Measurements from ENCODE around the gene TPK1. TPM values are rescaled to one million over a fixed set of nuclear protein-coding genes. Genes with fewer than 3 reads are reported as not detected.

Gene TPK1
- total RNA-seq, 1 donor from 2014 or later, result 2.2 TPM

DNA sequence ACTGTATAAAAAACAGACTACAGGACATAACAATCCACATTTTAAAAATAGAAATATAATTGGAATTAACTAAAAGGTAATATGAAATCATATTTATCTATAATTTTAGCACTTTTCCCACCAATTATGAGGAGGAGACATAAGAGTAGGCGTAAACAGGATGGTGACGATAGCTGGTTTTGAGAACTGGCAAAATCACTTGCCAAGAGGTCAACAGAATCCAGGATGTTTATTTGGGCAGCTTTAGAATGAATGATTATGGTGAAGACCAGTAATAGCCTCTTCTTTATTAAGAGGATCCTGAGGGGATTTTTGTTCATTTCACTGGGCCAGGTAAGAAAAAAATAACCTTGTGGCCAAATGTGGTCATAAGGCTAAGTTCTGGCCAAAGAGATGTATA lies 67.2 kb downstream of the TPK1 start:
- H3K36me3 Mint-ChIP-seq (ENCODE audit: low read depth, unreplicated experiment), result no peaks in the 10 kb centered on the region

GRCh38 chr7:144763291-144763690 lies 72.6 kb downstream of the TPK1 start:
- H3K9me3 ChIP-seq (ENCODE audit: insufficient read depth, low read depth, low read length), result no peaks in the 10 kb centered on the region
- no peaks in the 10 kb centered on the region for H3K4me1 ChIP-seq (ENCODE audit: insufficient read depth, low read length)
- FAIRE-seq, result no peak
- no peak overlapping the region for H2AFZ ChIP-seq (ENCODE audit: low read depth, low read length)
- no peak overlapping the region for H3K4me3 ChIP-seq (ENCODE audit: insufficient read depth, low read depth, low read length)
- TF ChIP-seq, protein P1, sequence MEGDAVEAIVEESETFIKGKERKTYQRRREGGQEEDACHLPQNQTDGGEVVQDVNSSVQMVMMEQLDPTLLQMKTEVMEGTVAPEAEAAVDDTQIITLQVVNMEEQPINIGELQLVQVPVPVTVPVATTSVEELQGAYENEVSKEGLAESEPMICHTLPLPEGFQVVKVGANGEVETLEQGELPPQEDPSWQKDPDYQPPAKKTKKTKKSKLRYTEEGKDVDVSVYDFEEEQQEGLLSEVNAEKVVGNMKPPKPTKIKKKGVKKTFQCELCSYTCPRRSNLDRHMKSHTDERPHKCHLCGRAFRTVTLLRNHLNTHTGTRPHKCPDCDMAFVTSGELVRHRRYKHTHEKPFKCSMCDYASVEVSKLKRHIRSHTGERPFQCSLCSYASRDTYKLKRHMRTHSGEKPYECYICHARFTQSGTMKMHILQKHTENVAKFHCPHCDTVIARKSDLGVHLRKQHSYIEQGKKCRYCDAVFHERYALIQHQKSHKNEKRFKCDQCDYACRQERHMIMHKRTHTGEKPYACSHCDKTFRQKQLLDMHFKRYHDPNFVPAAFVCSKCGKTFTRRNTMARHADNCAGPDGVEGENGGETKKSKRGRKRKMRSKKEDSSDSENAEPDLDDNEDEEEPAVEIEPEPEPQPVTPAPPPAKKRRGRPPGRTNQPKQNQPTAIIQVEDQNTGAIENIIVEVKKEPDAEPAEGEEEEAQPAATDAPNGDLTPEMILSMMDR (IDR thresholded peaks at IDR 0.05; ENCODE audit: insufficient read depth, low read depth, low read length), result no peak
- no peak for TF ChIP-seq EZH2 (IDR thresholded peaks at IDR 0.05; ENCODE audit: insufficient read depth, low read length)
- no peak overlapping the region for H3K4me3 Mint-ChIP-seq (ENCODE audit: unreplicated experiment)
- no peak for DNase-seq (ENCODE audit: low read depth)
- H3K27me3 Mint-ChIP-seq (ENCODE audit: low read depth, unreplicated experiment), result no peaks in the 10 kb centered on the region
- no peaks in the 10 kb centered on the region for H3K79me2 ChIP-seq (ENCODE audit: insufficient read depth, low read length)
- H3K4me1 Mint-ChIP-seq (ENCODE audit: low read depth, unreplicated experiment), result no peaks in the 10 kb centered on the region
- H3K36me3 Mint-ChIP-seq (ENCODE audit: low read depth, unreplicated experiment), result no peaks in the 10 kb centered on the region
- no peaks in the 10 kb centered on the region for H3K36me3 ChIP-seq (ENCODE audit: insufficient read depth, low read length)
- H3K4me2 ChIP-seq (ENCODE audit: low read length), result no peak overlapping the region
- no peaks in the 10 kb centered on the region for H4K20me1 ChIP-seq (ENCODE audit: insufficient read depth, low read length)
- H3K9ac ChIP-seq (ENCODE audit: low read length), result no peak overlapping the region
- H3K9me3 Mint-ChIP-seq (ENCODE audit: unreplicated experiment), result no peaks in the 10 kb centered on the region
- no peaks in the 10 kb centered on the region for H3K27me3 ChIP-seq (ENCODE audit: insufficient read depth, low read length)
- H3K27ac ChIP-seq (ENCODE audit: low read depth, low read length), result no peak overlapping the region
- H3K27ac Mint-ChIP-seq (ENCODE audit: unreplicated experiment), result no peak overlapping the region

More for the DNA sequence above, 67.2 kb downstream of the TPK1 start:
- Histone ChIP-seq H3K4me3 (ENCODE audit: insufficient read depth, low read depth, low read length) (no peak overlapping the region), H3K27me3 (ENCODE audit: insufficient read depth, low read length) (no peaks in the 10 kb centered on the region), H4K20me1 (ENCODE audit: insufficient read depth, low read length) (no peaks in the 10 kb centered on the region), H3K27ac (ENCODE audit: low read depth, low read length) (no peak overlapping the region), H3K36me3 (ENCODE audit: insufficient read depth, low read length) (no peaks in the 10 kb centered on the region), H3K79me2 (ENCODE audit: insufficient read depth, low read length) (no peaks in the 10 kb centered on the region), H2AFZ (ENCODE audit: low read depth, low read length) (no peak overlapping the region), H3K4me2 (ENCODE audit: low read length) (no peak overlapping the region), H3K9ac (ENCODE audit: low read length) (no peak overlapping the region), H3K9me3 (ENCODE audit: insufficient read depth, low read depth, low read length) (no peaks in the 10 kb centered on the region), H3K4me1 (ENCODE audit: insufficient read depth, low read length) (no peaks in the 10 kb centered on the region)
- no peaks in the 10 kb centered on the region for H3K4me1 Mint-ChIP-seq (ENCODE audit: low read depth, unreplicated experiment)
- H3K4me3 Mint-ChIP-seq (ENCODE audit: unreplicated experiment), result no peak overlapping the region
- H3K9me3 Mint-ChIP-seq (ENCODE audit: unreplicated experiment), result no peaks in the 10 kb centered on the region
- TF ChIP-seq EZH2 (IDR thresholded peaks at IDR 0.05; ENCODE audit: insufficient read depth, low read length), result no peak
- TF ChIP-seq, protein P1 (IDR thresholded peaks at IDR 0.05; ENCODE audit: insufficient read depth, low read depth, low read length), result no peak
- no peak overlapping the region for H3K27ac Mint-ChIP-seq (ENCODE audit: unreplicated experiment)
- H3K27me3 Mint-ChIP-seq (ENCODE audit: low read depth, unreplicated experiment), result no peaks in the 10 kb centered on the region
- no peak for DNase-seq (ENCODE audit: low read depth)
- FAIRE-seq, result no peak

DNA sequence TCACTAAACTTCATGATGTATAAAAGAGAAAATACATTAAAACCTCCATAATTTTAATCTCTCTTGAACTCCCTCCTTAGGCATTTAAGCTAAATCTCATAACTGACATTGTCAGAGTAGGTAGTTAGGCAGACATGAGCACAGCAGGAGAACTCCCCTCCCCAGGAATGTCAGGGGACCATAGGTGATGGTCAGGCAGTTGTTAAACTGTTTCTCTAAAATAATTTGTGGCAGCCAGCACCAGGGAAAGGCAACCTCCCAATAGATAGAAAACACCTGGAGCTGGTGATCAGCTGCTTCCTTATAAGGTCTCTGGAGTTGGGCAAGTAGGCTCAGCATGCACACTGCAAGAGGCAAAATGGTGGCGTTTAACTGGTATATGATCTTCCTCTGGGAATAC lies 73.0 kb downstream of the TPK1 start:
- H3K27me3 ChIP-seq (ENCODE audit: insufficient read depth, low read length), result no peaks in the 10 kb centered on the region
- no peak overlapping the region for H3K4me3 ChIP-seq (ENCODE audit: insufficient read depth, low read depth, low read length)
- no peak for TF ChIP-seq EZH2 (IDR thresholded peaks at IDR 0.05; ENCODE audit: insufficient read depth, low read length)
- TF ChIP-seq, protein P1 (IDR thresholded peaks at IDR 0.05; ENCODE audit: insufficient read depth, low read depth, low read length), result no peak
- H3K36me3 ChIP-seq (ENCODE audit: insufficient read depth, low read length), result no peaks in the 10 kb centered on the region
- no peak for FAIRE-seq
- no peak overlapping the region for H3K9ac ChIP-seq (ENCODE audit: low read length)
- H3K36me3 Mint-ChIP-seq (ENCODE audit: low read depth, unreplicated experiment), result no peaks in the 10 kb centered on the region
- no peaks in the 10 kb centered on the region for H3K9me3 Mint-ChIP-seq (ENCODE audit: unreplicated experiment)
- no peaks in the 10 kb centered on the region for H3K4me1 ChIP-seq (ENCODE audit: insufficient read depth, low read length)
- H3K9me3 ChIP-seq (ENCODE audit: insufficient read depth, low read depth, low read length), result no peaks in the 10 kb centered on the region
- no peaks in the 10 kb centered on the region for H3K79me2 ChIP-seq (ENCODE audit: insufficient read depth, low read length)
- H3K27ac Mint-ChIP-seq (ENCODE audit: unreplicated experiment), result no peak overlapping the region
- H3K4me2 ChIP-seq (ENCODE audit: low read length), result no peak overlapping the region
- H4K20me1 ChIP-seq (ENCODE audit: insufficient read depth, low read length), result no peaks in the 10 kb centered on the region
- H3K4me3 Mint-ChIP-seq (ENCODE audit: unreplicated experiment), result no peak overlapping the region
- no peaks in the 10 kb centered on the region for H3K4me1 Mint-ChIP-seq (ENCODE audit: low read depth, unreplicated experiment)
- DNase-seq (ENCODE audit: low read depth), result no peak
- H2AFZ ChIP-seq (ENCODE audit: low read depth, low read length), result no peak overlapping the region
- no peak overlapping the region for H3K27ac ChIP-seq (ENCODE audit: low read depth, low read length)
- no peaks in the 10 kb centered on the region for H3K27me3 Mint-ChIP-seq (ENCODE audit: low read depth, unreplicated experiment)

All from astrocyte (in vitro differentiated cells and primary cell).